HTR-8/SVneo (cell line): ENCODE data around the gene AOPEP.
"Not testable (repeated sequence)": the region's sequence is repeated elsewhere in the genome, so short reads cannot be mapped to it uniquely, and the experiment has no call there.

Experiments used
- DNase-seq: peaks from one replicate; pipeline ENCODE4 v3.0.0; 2011; ENCODE audit warnings: low spot score, mixed read lengths; ENCODE audit not compliant: insufficient read length
- FAIRE-seq: peaks from 2 replicates; lab custom pipeline; 2011; peaks lifted over from hg19 to GRCh38; lab: Jason Lieb, UNC

AOPEP gene

GRCh38 chr9:94940296-94940695, 213.8 kb downstream of the AOPEP start:
- FAIRE-seq, DNase-seq: not testable (repeated sequence)

- DNase-seq = no peak
- FAIRE-seq = no peak
Observed at GRCh38 chr9:94941211-94941875, 214.8 kb downstream of the AOPEP start.

- DNase-seq = no peak
- FAIRE-seq = no peak
Observed at GRCh38 chr9:94944626-94945025, 218.1 kb downstream of the AOPEP start.

- FAIRE-seq (no peak), DNase-seq (no peak)
Observed at GRCh38 chr9:94945197-94946144, 219.0 kb downstream of the AOPEP start.

GRCh38 chr9:94946256-94946655, 219.8 kb downstream of the AOPEP start:
- no peak for FAIRE-seq
- DNase-seq = no peak

GRCh38 chr9:94948567-94949235, 222.2 kb downstream of the AOPEP start:
- FAIRE-seq (no peak), DNase-seq (no peak)

GRCh38 chr9:94949370-94949769, 222.9 kb downstream of the AOPEP start:
- DNase-seq (no peak), FAIRE-seq (no peak)

- DNase-seq = no peak
Observed at GRCh38 chr9:94950040-94950578, 223.6 kb downstream of the AOPEP start.

GRCh38 chr9:94950579-94951323, 224.3 kb downstream of the AOPEP start:
- FAIRE-seq (no peak), DNase-seq (peak; percentile 34)

More at GRCh38 chr9:94950040-94950578, 223.6 kb downstream of the AOPEP start:
- no peak for FAIRE-seq

GRCh38 chr9:94951324-94952135, 225.0 kb downstream of the AOPEP start:
- FAIRE-seq (no peak), DNase-seq (no peak)

GRCh38 chr9:94952565-94953373, 226.3 kb downstream of the AOPEP start:
- FAIRE-seq (no peak), DNase-seq (no peak)

GRCh38 chr9:94956731-94957130, 230.2 kb downstream of the AOPEP start:
- FAIRE-seq = no peak
- DNase-seq = no peak

- no peak for FAIRE-seq
- DNase-seq = no peak
Observed at GRCh38 chr9:94960964-94961363, 234.5 kb downstream of the AOPEP start.

GRCh38 chr9:94961870-94962269, 235.4 kb downstream of the AOPEP start:
- FAIRE-seq = no peak
- no peak for DNase-seq

GRCh38 chr9:94965631-94966030, 239.1 kb downstream of the AOPEP start:
- not testable (repeated sequence) for DNase-seq, FAIRE-seq

GRCh38 chr9:94966046-94966445, 239.5 kb downstream of the AOPEP start:
- FAIRE-seq, DNase-seq: not testable (repeated sequence)

GRCh38 chr9:94967482-94967881, 241.0 kb downstream of the AOPEP start:
- no peak for FAIRE-seq
- DNase-seq = no peak
